ENCODE measurements around the gene ABHD16B. TPM values are rescaled to one million over a fixed set of nuclear protein-coding genes. Genes with fewer than 3 reads are reported as not detected.

ABHD16B gene
- total and polyA plus RNA-seq, 2 of the 13 experiments (the other 11 are each of a cell fraction or from before 2014, with no cell fraction given) = not detected

GRCh38 chr20:63894358-63895201 lies 33.3 kb downstream of the ABHD16B start, which contains the start of gene DNAJC5 (continued):
- TF ChIP-seq HOXA3 (CRISPR knock-in tag; IDR thresholded peaks at IDR 0.05) (peak; percentile 86; the same call in 1 of the 2 replicates), RFX3 (CRISPR knock-in tag; IDR thresholded peaks at IDR 0.05) (no peak), ZNF576 (CRISPR knock-in tag; IDR thresholded peaks at IDR 0.05) (no peak), MIER2 (CRISPR knock-in tag; IDR thresholded peaks at IDR 0.05) (peak; percentile 45; the same call in 1 of the 2 replicates), CHD2 (IDR thresholded peaks at IDR 0.05; ENCODE audit: low read depth, low read length) (no peak), ZSCAN9 (CRISPR knock-in tag; IDR thresholded peaks at IDR 0.05; ENCODE audit: borderline replicate concordance) (no peak), KMT2A (CRISPR knock-in tag; IDR thresholded peaks at IDR 0.05) (peak; percentile 63; the same call in 1 of the 2 replicates), GLI4 (CRISPR knock-in tag; IDR thresholded peaks at IDR 0.05; ENCODE audit: borderline replicate concordance) (no peak), SPEN (CRISPR knock-in tag; IDR thresholded peaks at IDR 0.05; ENCODE audit: low read depth) (peak; percentile 81), RORA (CRISPR knock-in tag; IDR thresholded peaks at IDR 0.05) (no peak), FOXC1 (CRISPR knock-in tag; IDR thresholded peaks at IDR 0.05; ENCODE audit: borderline replicate concordance) (peak; percentile 70), ARNTL (CRISPR knock-in tag; IDR thresholded peaks at IDR 0.05) (peak; percentile 69; the same call in 1 of the 2 replicates), SIN3B (IDR thresholded peaks at IDR 0.05; ENCODE audit: low read length) (no peak), POGZ (CRISPR knock-in tag; IDR thresholded peaks at IDR 0.05) (no peak), TOE1 (CRISPR knock-in tag; IDR thresholded peaks at IDR 0.05) (peak; percentile 59; the same call in 1 of the 2 replicates), ZNF850 (CRISPR knock-in tag; conservative IDR thresholded peaks at IDR 0.05) (no peak), PLSCR1 (CRISPR knock-in tag; IDR thresholded peaks at IDR 0.05; ENCODE audit: borderline replicate concordance) (no peak), ZNF329 (CRISPR knock-in tag; IDR thresholded peaks at IDR 0.05; ENCODE audit: low read depth) (0 out of 2 replicates have a peak, but pooled peaks have one; percentile 24), KLF9 (CRISPR knock-in tag; IDR thresholded peaks at IDR 0.05; ENCODE audit: low read depth) (no peak), SKI (IDR thresholded peaks at IDR 0.05; ENCODE audit: partially characterized antibody) (peak; percentile 92), ZNF121 (CRISPR knock-in tag; IDR thresholded peaks at IDR 0.05) (no peak), CENPBD1 (CRISPR knock-in tag; IDR thresholded peaks at IDR 0.05; ENCODE audit: borderline replicate concordance, low read depth) (no peak)
- TF ChIP-seq, protein P1, sequence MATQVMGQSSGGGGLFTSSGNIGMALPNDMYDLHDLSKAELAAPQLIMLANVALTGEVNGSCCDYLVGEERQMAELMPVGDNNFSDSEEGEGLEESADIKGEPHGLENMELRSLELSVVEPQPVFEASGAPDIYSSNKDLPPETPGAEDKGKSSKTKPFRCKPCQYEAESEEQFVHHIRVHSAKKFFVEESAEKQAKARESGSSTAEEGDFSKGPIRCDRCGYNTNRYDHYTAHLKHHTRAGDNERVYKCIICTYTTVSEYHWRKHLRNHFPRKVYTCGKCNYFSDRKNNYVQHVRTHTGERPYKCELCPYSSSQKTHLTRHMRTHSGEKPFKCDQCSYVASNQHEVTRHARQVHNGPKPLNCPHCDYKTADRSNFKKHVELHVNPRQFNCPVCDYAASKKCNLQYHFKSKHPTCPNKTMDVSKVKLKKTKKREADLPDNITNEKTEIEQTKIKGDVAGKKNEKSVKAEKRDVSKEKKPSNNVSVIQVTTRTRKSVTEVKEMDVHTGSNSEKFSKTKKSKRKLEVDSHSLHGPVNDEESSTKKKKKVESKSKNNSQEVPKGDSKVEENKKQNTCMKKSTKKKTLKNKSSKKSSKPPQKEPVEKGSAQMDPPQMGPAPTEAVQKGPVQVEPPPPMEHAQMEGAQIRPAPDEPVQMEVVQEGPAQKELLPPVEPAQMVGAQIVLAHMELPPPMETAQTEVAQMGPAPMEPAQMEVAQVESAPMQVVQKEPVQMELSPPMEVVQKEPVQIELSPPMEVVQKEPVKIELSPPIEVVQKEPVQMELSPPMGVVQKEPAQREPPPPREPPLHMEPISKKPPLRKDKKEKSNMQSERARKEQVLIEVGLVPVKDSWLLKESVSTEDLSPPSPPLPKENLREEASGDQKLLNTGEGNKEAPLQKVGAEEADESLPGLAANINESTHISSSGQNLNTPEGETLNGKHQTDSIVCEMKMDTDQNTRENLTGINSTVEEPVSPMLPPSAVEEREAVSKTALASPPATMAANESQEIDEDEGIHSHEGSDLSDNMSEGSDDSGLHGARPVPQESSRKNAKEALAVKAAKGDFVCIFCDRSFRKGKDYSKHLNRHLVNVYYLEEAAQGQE (IDR thresholded peaks at IDR 0.05; ENCODE audit: borderline replicate concordance in 1 of 2, low read depth in 1 of 2, low read length in 2 of 2) = no peak
- TF ChIP-seq, protein P2, sequence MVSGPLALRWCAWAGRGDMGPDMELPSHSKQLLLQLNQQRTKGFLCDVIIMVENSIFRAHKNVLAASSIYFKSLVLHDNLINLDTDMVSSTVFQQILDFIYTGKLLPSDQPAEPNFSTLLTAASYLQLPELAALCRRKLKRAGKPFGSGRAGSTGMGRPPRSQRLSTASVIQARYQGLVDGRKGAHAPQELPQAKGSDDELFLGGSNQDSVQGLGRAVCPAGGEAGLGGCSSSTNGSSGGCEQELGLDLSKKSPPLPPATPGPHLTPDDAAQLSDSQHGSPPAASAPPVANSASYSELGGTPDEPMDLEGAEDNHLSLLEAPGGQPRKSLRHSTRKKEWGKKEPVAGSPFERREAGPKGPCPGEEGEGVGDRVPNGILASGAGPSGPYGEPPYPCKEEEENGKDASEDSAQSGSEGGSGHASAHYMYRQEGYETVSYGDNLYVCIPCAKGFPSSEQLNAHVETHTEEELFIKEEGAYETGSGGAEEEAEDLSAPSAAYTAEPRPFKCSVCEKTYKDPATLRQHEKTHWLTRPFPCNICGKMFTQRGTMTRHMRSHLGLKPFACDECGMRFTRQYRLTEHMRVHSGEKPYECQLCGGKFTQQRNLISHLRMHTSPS (CRISPR knock-in tag; IDR thresholded peaks at IDR 0.05; ENCODE audit: low read depth) = peak; percentile 15; the same call in 1 of the 2 replicates

All from HepG2 (cell line).